SU-DHL-6 (cell line): ENCODE results near the gene TMEM106C.

ENCODE experiments used
- H2AFZ ChIP-seq: fragments of 200-600 bp; sonication (generic); 2 replicates; pipeline ENCODE4 v1.6.1; 2014; ENCODE audit warnings: low read depth, mild to moderate bottlenecking, moderate library complexity, mixed read lengths, antibody characterized with exemption, low read length; ENCODE audit not compliant: severe bottlenecking
- H3F3A ChIP-seq: fragments of 200-600 bp; shearing (Covaris generic); 2 replicates; pipeline ENCODE4 v1.6.0; 2016; ENCODE audit warnings: antibody characterized with exemption, mild to moderate bottlenecking; ENCODE audit not compliant: insufficient read depth
- H3K27ac ChIP-seq: fragments of 200-600 bp; sonication (generic); 2 replicates; pipeline ENCODE4 v1.5.1; 2016; ENCODE audit warnings: low read depth, mild to moderate bottlenecking, low read length, moderate library complexity, mixed read lengths
- H3K27me3 ChIP-seq: fragments of 200-600 bp; sonication (generic), shearing (Covaris generic); 2 replicates; pipeline ENCODE4 v1.6.0; 2014; ENCODE audit warnings: mild to moderate bottlenecking, low read length
- H3K36me3 ChIP-seq: fragments of 200-600 bp; sonication (generic); 2 replicates; pipeline ENCODE4 v1.6.1; 2014; ENCODE audit warnings: mild to moderate bottlenecking, low read length, mixed read lengths
- H3K4me2 ChIP-seq: fragments of 300-600, 200-600 bp; shearing (Covaris generic), sonication (generic); 2 replicates; pipeline ENCODE4 v1.6.0; 2014; ENCODE audit warnings: low read length, low read depth, mild to moderate bottlenecking; ENCODE audit not compliant: poor library complexity, severe bottlenecking
- H3K4me3 ChIP-seq: fragments of 200-600 bp; sonication (generic); 2 replicates; pipeline ENCODE4 v1.5.1; 2014; ENCODE audit warnings: antibody characterized with exemption, low read length, mild to moderate bottlenecking, mixed read lengths; ENCODE audit not compliant: insufficient read depth, poor library complexity, severe bottlenecking
- H3K79me2 ChIP-seq: fragments of 200-600 bp; sonication (generic); 2 replicates; pipeline ENCODE4 v1.6.1; 2014; ENCODE audit warnings: mild to moderate bottlenecking, low read length, moderate library complexity; ENCODE audit not compliant: insufficient read depth
- H3K9ac ChIP-seq: fragments of 200-600 bp; sonication (generic); 2 replicates; pipeline ENCODE4 v1.7.0; 2014; ENCODE audit warnings: mild to moderate bottlenecking, low read length
- H3K9me2 ChIP-seq: fragments of 200-600 bp; sonication (generic); replicated peaks from 2 replicates; pipeline ENCODE4 v1.6.1; 2014; ENCODE audit warnings: low read length; ENCODE audit not compliant: insufficient read depth
- H3K9me3 ChIP-seq: fragments of 200-600 bp; sonication (generic); 2 replicates; pipeline ENCODE4 v1.6.1; 2014; ENCODE audit warnings: low read length, mixed read lengths; ENCODE audit not compliant: insufficient read depth
- H4K20me1 ChIP-seq: fragments of 200-600 bp; sonication (generic); 2 replicates; pipeline ENCODE4 v1.6.1; 2014; ENCODE audit warnings: low read depth, mild to moderate bottlenecking, antibody characterized with exemption, low read length, moderate library complexity, mixed read lengths
- CTCF ChIP-seq: fragments of 200-600 bp; sonication (generic); IDR thresholded peaks from one replicate; pipeline ENCODE4 v1.5.1; 2017; ENCODE audit warnings: antibody characterized with exemption, mild to moderate bottlenecking, low read length, moderate library complexity; ENCODE audit not compliant: insufficient read depth, poor library complexity, severe bottlenecking
- EZH2phosphoT487 ChIP-seq: fragments of 200-600 bp; sonication (generic), shearing (Covaris generic); conservative IDR thresholded peaks from 2 replicates; pipeline ENCODE4 v1.6.1; 2018; ENCODE audit warnings: mild to moderate bottlenecking, antibody characterized with exemption, low read length, moderate library complexity, mixed read lengths

Gene TMEM106C

GRCh38 chr12:47993491-47993890, 30.1 kb downstream of the TMEM106C start:
- Histone ChIP-seq H3K79me2 (no peaks in the 10 kb centered on the region), H2AFZ (no peak overlapping the region), H3K27ac (no peak overlapping the region), H3K9me2 (no peaks in the 10 kb centered on the region), H3K4me3 (no peak overlapping the region), H3K9me3 (no peaks in the 10 kb centered on the region), H3F3A (no peaks in the 10 kb centered on the region), H4K20me1 (no peaks in the 10 kb centered on the region), H3K36me3 (no peaks in the 10 kb centered on the region), H3K4me2 (no peak overlapping the region), H3K27me3 (no peaks in the 10 kb centered on the region), H3K9ac (no peak overlapping the region)
- TF ChIP-seq CTCF (no peak), EZH2phosphoT487 (no peak)

GRCh38 chr12:47995981-47996401, 32.6 kb downstream of the TMEM106C start:
- Histone ChIP-seq H3K27me3 (no peaks in the 10 kb centered on the region), H2AFZ (no peak overlapping the region)

GRCh38 chr12:47997321-47997720, 33.9 kb downstream of the TMEM106C start:
- no peak overlapping the region for H3K27ac ChIP-seq
- H3K9me3 ChIP-seq: no peaks in the 10 kb centered on the region
- no peak overlapping the region for H3K4me3 ChIP-seq
- H3K4me2 ChIP-seq: no peak overlapping the region
- H3K9me2 ChIP-seq: no peaks in the 10 kb centered on the region
- H3K27me3 ChIP-seq: no peaks in the 10 kb centered on the region
- H3F3A ChIP-seq: no peaks in the 10 kb centered on the region
- H3K79me2 ChIP-seq: no peaks in the 10 kb centered on the region
- no peaks in the 10 kb centered on the region for H4K20me1 ChIP-seq
- H2AFZ ChIP-seq: no peak overlapping the region
- H3K9ac ChIP-seq: no peak overlapping the region
- no peaks in the 10 kb centered on the region for H3K36me3 ChIP-seq
- no peak for TF ChIP-seq EZH2phosphoT487

More at GRCh38 chr12:47995981-47996401, 32.6 kb downstream of the TMEM106C start:
- Histone ChIP-seq H3K4me2 (no peak overlapping the region), H3K36me3 (no peaks in the 10 kb centered on the region), H3K27ac (no peak overlapping the region), H3K9me3 (no peaks in the 10 kb centered on the region), H3K9ac (no peak overlapping the region), H3K9me2 (no peaks in the 10 kb centered on the region), H3K79me2 (no peaks in the 10 kb centered on the region), H4K20me1 (no peaks in the 10 kb centered on the region), H3F3A (no peaks in the 10 kb centered on the region), H3K4me3 (no peak overlapping the region)
- TF ChIP-seq CTCF: no peak
- no peak for TF ChIP-seq EZH2phosphoT487

GRCh38 chr12:47999816-48000215, 36.4 kb downstream of the TMEM106C start:
- Histone ChIP-seq H3K9me3 (no peaks in the 10 kb centered on the region), H3K27ac (no peak overlapping the region), H3K9ac (no peak overlapping the region), H3F3A (no peaks in the 10 kb centered on the region), H3K27me3 (no peaks in the 10 kb centered on the region), H4K20me1 (no peaks in the 10 kb centered on the region), H3K79me2 (no peaks in the 10 kb centered on the region), H3K4me2 (no peak overlapping the region), H3K9me2 (no peaks in the 10 kb centered on the region), H3K36me3 (no peaks in the 10 kb centered on the region), H3K4me3 (no peak overlapping the region), H2AFZ (no peak overlapping the region)
- TF ChIP-seq EZH2phosphoT487 (no peak), CTCF (no peak)
